ENCODE data around the gene LRRC23.

- peak; percentile 56 for TF ChIP-seq POLR2AphosphoS5 (IDR thresholded peaks at IDR 0.05; ENCODE audit: low read depth, low read length)
- TF ChIP-seq, protein P1, sequence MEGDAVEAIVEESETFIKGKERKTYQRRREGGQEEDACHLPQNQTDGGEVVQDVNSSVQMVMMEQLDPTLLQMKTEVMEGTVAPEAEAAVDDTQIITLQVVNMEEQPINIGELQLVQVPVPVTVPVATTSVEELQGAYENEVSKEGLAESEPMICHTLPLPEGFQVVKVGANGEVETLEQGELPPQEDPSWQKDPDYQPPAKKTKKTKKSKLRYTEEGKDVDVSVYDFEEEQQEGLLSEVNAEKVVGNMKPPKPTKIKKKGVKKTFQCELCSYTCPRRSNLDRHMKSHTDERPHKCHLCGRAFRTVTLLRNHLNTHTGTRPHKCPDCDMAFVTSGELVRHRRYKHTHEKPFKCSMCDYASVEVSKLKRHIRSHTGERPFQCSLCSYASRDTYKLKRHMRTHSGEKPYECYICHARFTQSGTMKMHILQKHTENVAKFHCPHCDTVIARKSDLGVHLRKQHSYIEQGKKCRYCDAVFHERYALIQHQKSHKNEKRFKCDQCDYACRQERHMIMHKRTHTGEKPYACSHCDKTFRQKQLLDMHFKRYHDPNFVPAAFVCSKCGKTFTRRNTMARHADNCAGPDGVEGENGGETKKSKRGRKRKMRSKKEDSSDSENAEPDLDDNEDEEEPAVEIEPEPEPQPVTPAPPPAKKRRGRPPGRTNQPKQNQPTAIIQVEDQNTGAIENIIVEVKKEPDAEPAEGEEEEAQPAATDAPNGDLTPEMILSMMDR (IDR thresholded peaks at IDR 0.05 in 2 of 3, conservative IDR thresholded peaks at IDR 0.05 in 1 of 3; ENCODE audit: borderline replicate concordance in 1 of 3, insufficient read depth in 1 of 3, low read depth in 2 of 3, low read length in 2 of 3): peak in 2 of 3 experiments; percentile 87 to 96; a peak in 4 of 6 replicates
- TF ChIP-seq, protein P2, sequence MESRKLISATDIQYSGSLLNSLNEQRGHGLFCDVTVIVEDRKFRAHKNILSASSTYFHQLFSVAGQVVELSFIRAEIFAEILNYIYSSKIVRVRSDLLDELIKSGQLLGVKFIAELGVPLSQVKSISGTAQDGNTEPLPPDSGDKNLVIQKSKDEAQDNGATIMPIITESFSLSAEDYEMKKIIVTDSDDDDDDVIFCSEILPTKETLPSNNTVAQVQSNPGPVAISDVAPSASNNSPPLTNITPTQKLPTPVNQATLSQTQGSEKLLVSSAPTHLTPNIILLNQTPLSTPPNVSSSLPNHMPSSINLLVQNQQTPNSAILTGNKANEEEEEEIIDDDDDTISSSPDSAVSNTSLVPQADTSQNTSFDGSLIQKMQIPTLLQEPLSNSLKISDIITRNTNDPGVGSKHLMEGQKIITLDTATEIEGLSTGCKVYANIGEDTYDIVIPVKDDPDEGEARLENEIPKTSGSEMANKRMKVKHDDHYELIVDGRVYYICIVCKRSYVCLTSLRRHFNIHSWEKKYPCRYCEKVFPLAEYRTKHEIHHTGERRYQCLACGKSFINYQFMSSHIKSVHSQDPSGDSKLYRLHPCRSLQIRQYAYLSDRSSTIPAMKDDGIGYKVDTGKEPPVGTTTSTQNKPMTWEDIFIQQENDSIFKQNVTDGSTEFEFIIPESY (IDR thresholded peaks at IDR 0.05; ENCODE audit: extremely low read depth, insufficient replicate concordance, low read length): no peak
Observed at GRCh38 chr12:6872073-6873048, 32.3 kb upstream of the LRRC23 start.

Measured in HCT116 (cell line).